Neural cell (in vitro differentiated cells): ENCODE data around the gene RALGPS2. TPM values are rescaled to one million over a fixed set of nuclear protein-coding genes. Genes with fewer than 3 reads are reported as not detected.

Source experiments
- H2AFZ ChIP-seq: fragments of 200-600, 300-800 bp; sonication (generic), shearing (Covaris generic); 2 replicates; pipeline ENCODE4 v1.6.0; 2014; ENCODE audit warnings: low read depth, mild to moderate bottlenecking, antibody characterized with exemption, low read length, moderate library complexity
- H3F3A ChIP-seq: fragments of 200-600 bp; shearing (Covaris generic); 2 replicates; pipeline ENCODE4 v1.6.1; 2016; ENCODE audit warnings: mild to moderate bottlenecking, moderate library complexity, mixed read lengths, antibody characterized with exemption, low read length; ENCODE audit not compliant: insufficient read depth, poor library complexity, severe bottlenecking
- H3K27ac ChIP-seq: fragments of 200-600, 300-800 bp; sonication (generic), shearing (Covaris generic); 2 replicates; pipeline ENCODE4 v1.5.1; 2014; ENCODE audit warnings: mild to moderate bottlenecking, low read length, moderate library complexity
- H3K27me3 ChIP-seq: fragments of 300-800, 200-600 bp; sonication (generic), shearing (Covaris generic); 2 replicates; pipeline ENCODE4 v1.6.0; 2014; ENCODE audit warnings: mild to moderate bottlenecking, low read depth, low read length, moderate library complexity; ENCODE audit not compliant: insufficient read depth
- H3K36me3 ChIP-seq: fragments of 300-800, 200-600 bp; sonication (generic), shearing (Covaris generic); 2 replicates; pipeline ENCODE4 v1.5.1; 2014; ENCODE audit warnings: mild to moderate bottlenecking, antibody characterized with exemption, low read length, moderate library complexity; ENCODE audit not compliant: insufficient read depth
- H3K4me2 ChIP-seq: fragments of 300-800, 200-600 bp; sonication (generic), shearing (Covaris generic); 2 replicates; pipeline ENCODE4 v1.6.0; 2014; ENCODE audit warnings: mild to moderate bottlenecking, low read length
- H3K4me3 ChIP-seq: fragments of 300-800, 200-600 bp; sonication (generic), shearing (Covaris generic); 2 replicates; pipeline ENCODE4 v1.5.1; 2014; ENCODE audit warnings: mild to moderate bottlenecking, low read length, moderate library complexity
- H3K79me2 ChIP-seq: fragments of 200-600 bp; shearing (Covaris generic); replicated peaks from 2 replicates; pipeline ENCODE4 v1.6.0; 2014; ENCODE audit warnings: mild to moderate bottlenecking, low read length, moderate library complexity; ENCODE audit not compliant: insufficient read depth
- H3K9ac ChIP-seq: fragments of 300-800, 200-600 bp; sonication (generic), shearing (Covaris generic); 2 replicates; pipeline ENCODE4 v1.6.1; 2016; ENCODE audit warnings: mild to moderate bottlenecking, low read length, mixed read lengths
- H3K9me2 ChIP-seq: fragments of 200-600 bp; shearing (Covaris generic); 2 replicates; pipeline ENCODE4 v1.6.1; 2016; ENCODE audit warnings: mild to moderate bottlenecking, low read length, mixed read lengths; ENCODE audit not compliant: insufficient read depth
- H3K9me3 ChIP-seq: fragments of 200-600, 300-800 bp; sonication (generic), shearing (Covaris generic); 2 replicates; pipeline ENCODE4 v1.6.1; 2016; ENCODE audit warnings: mild to moderate bottlenecking, mixed run types, low read length, moderate library complexity, mixed read lengths
- H4K20me1 ChIP-seq: fragments of 200-600 bp; shearing (Covaris generic); 2 replicates; pipeline ENCODE4 v1.6.1; 2016; ENCODE audit warnings: mild to moderate bottlenecking, mixed run types; ENCODE audit not compliant: insufficient read depth
- CTCF ChIP-seq: fragments of 450-650 bp; IDR thresholded peaks from 2 replicates; pipeline ENCODE4 v1.5.1; 2014; ENCODE audit warnings: antibody characterized with exemption, mild to moderate bottlenecking, moderate library complexity; ENCODE audit not compliant: poor library complexity, severe bottlenecking
- EP300 ChIP-seq: fragments of 450-650 bp; conservative IDR thresholded peaks from 2 replicates; pipeline ENCODE4 v1.6.1; 2014; ENCODE audit warnings: antibody characterized with exemption, mild to moderate bottlenecking, moderate library complexity; ENCODE audit not compliant: poor library complexity, severe bottlenecking
- EZH2 ChIP-seq: fragments of 200-600, 300-800 bp; shearing (Covaris generic), sonication (generic); IDR thresholded peaks from 2 replicates; pipeline ENCODE4 v1.6.1; 2014; ENCODE audit warnings: antibody characterized with exemption, low read length, borderline replicate concordance, mild to moderate bottlenecking; ENCODE audit not compliant: insufficient read depth, poor library complexity, severe bottlenecking
- MXI1 ChIP-seq: fragments of 450-650 bp; conservative IDR thresholded peaks from 2 replicates; pipeline ENCODE4 v1.6.1; 2014; ENCODE audit warnings: antibody characterized with exemption, mild to moderate bottlenecking; ENCODE audit not compliant: poor library complexity, severe bottlenecking
- POLR2AphosphoS5 ChIP-seq: IDR thresholded peaks from 2 replicates; pipeline ENCODE4 v1.6.1; 2012
- RAD21 ChIP-seq: fragments of 450-650 bp; conservative IDR thresholded peaks from 2 replicates; pipeline ENCODE4 v1.6.1; 2014; ENCODE audit warnings: antibody characterized with exemption, mild to moderate bottlenecking, moderate library complexity
- REST ChIP-seq: IDR thresholded peaks from 2 replicates; pipeline ENCODE4 v1.6.1; 2012; ENCODE audit warnings: borderline replicate concordance
- SMC3 ChIP-seq: fragments of 450-650 bp; conservative IDR thresholded peaks from 2 replicates; pipeline ENCODE4 v1.6.1; 2014; ENCODE audit warnings: antibody characterized with exemption, mild to moderate bottlenecking, moderate library complexity; ENCODE audit not compliant: poor library complexity
- polyA plus RNA-seq: library from polyadenylated mRNA; depleted of rRNA; stranded (reverse); fragments of >200 nt; gene quantifications from 2 replicates; pipeline ENCODE4 v1.2.3, GENCODE V29; 2014

The RALGPS2 gene
- polyA plus RNA-seq, 1 donor from 2014 or later = 26.6 TPM

- H3K9me3 ChIP-seq = peaks cover 3% of the 10 kb centered on the region
- peaks cover 9% of the 10 kb centered on the region for H3K36me3 ChIP-seq
- H3K79me2 ChIP-seq = peaks cover 6% of the 10 kb centered on the region
Observed at GRCh38 chr1:178740924-178741323, 15.9 kb downstream of the RALGPS2 start.

GRCh38 chr1:178743801-178744200 is 18.8 kb downstream of the RALGPS2 start:
- no peak overlapping the region for H2AFZ ChIP-seq
- H3K9me2 ChIP-seq = no peaks in the 10 kb centered on the region
- H3K27ac ChIP-seq = no peak overlapping the region
- peaks cover 3% of the 10 kb centered on the region for H3K9me3 ChIP-seq
- H3K4me3 ChIP-seq = no peak overlapping the region
- H4K20me1 ChIP-seq = no peaks in the 10 kb centered on the region
- H3K9ac ChIP-seq = no peak overlapping the region
- H3K27me3 ChIP-seq = no peaks in the 10 kb centered on the region
- peaks cover 6% of the 10 kb centered on the region for H3K79me2 ChIP-seq
- no peaks in the 10 kb centered on the region for H3F3A ChIP-seq
- no peak overlapping the region for H3K4me2 ChIP-seq
- H3K36me3 ChIP-seq = no peaks in the 10 kb centered on the region
- TF ChIP-seq POLR2AphosphoS5 = no peak
- no peak for TF ChIP-seq CTCF
- TF ChIP-seq RAD21 = no peak
- no peak for TF ChIP-seq REST
- no peak for TF ChIP-seq MXI1
- no peak for TF ChIP-seq SMC3
- TF ChIP-seq EZH2 = no peak

More at GRCh38 chr1:178740924-178741323, 15.9 kb downstream of the RALGPS2 start:
- no peak overlapping the region for H3K9ac ChIP-seq
- no peak overlapping the region for H3K4me3 ChIP-seq
- no peak overlapping the region for H3K4me2 ChIP-seq
- H3K27ac ChIP-seq = no peak overlapping the region
- no peaks in the 10 kb centered on the region for H4K20me1 ChIP-seq
- H2AFZ ChIP-seq = no peak overlapping the region
- no peaks in the 10 kb centered on the region for H3K9me2 ChIP-seq
- no peak for TF ChIP-seq RAD21
- no peak for TF ChIP-seq POLR2AphosphoS5
- no peak for TF ChIP-seq CTCF
- TF ChIP-seq MXI1 = no peak
- no peak for TF ChIP-seq REST
- TF ChIP-seq EP300 = no peak
- no peak for TF ChIP-seq EZH2
- no peaks in the 10 kb centered on the region for H3F3A ChIP-seq
- no peaks in the 10 kb centered on the region for H3K27me3 ChIP-seq
